ENCODE measurements around the gene HPRT1. TPM values are rescaled to one million over a fixed set of nuclear protein-coding genes. Genes with fewer than 3 reads are reported as not detected.

The HPRT1 gene, protein sequence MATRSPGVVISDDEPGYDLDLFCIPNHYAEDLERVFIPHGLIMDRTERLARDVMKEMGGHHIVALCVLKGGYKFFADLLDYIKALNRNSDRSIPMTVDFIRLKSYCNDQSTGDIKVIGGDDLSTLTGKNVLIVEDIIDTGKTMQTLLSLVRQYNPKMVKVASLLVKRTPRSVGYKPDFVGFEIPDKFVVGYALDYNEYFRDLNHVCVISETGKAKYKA
- total RNA-seq, result 15.4 and 17.2 TPM in 2 replicates

GRCh38 chrX:134460005-134460861, at the start of gene HPRT1:
HPRT1 (plus strand) TSS chrX:134460165; CDS start chrX:134460312, 147 bp downstream.

Other genes starting within 250 kb of the HPRT1 start
- gene CCDC160, start 223.0 kb upstream of the HPRT1 start, total RNA-seq, result not detected in 2 replicates
- 9.9 and 10.9 TPM in 2 replicates for gene PHF6, start 86.9 kb upstream of the HPRT1 start, total RNA-seq
- gene PLAC1, start 198.3 kb downstream of the HPRT1 start, total RNA-seq, result 0.12 TPM in 1 of 2 replicates, not detected in the other

All from cardiac ventricle fibroblast (primary cell).